Liver (tissue), 9 donors: Measurements from ENCODE around the gene PDCD7. TPM values are rescaled to one million over a fixed set of nuclear protein-coding genes. Genes with fewer than 3 reads are reported as not detected.

Source experiments
- DNase-seq: peaks from one replicate; pipeline ENCODE4 v3.0.0-alpha.2; 2017; ENCODE audit warnings: low spot score
- H3K27ac ChIP-seq, 2 donors: one replicate each; pipeline ENCODE4 v1.7.0; 2013; ENCODE audit warnings: inconsistent platforms in 2 of 2, low read length in 2 of 2, control low read depth in 1 of 2, low read depth in 1 of 2, mild to moderate bottlenecking in 1 of 2
- H3K27me3 ChIP-seq, 4 donors: one replicate each; pipeline versions ENCODE4 v1.6.1 to v1.7.0; 2013; ENCODE audit warnings: low read length in 3 of 4, inconsistent platforms in 1 of 4, mild to moderate bottlenecking in 1 of 4, moderate library complexity in 1 of 4; ENCODE audit not compliant: control insufficient read depth in 4 of 4, insufficient read depth in 4 of 4
- H3K36me3 ChIP-seq, 4 donors: one replicate each; pipeline versions ENCODE4 v1.6.1 to v1.7.0; 2013; ENCODE audit warnings: low read length in 3 of 4, mild to moderate bottlenecking in 3 of 4, low read depth in 1 of 4, moderate library complexity in 1 of 4; ENCODE audit not compliant: control insufficient read depth in 4 of 4, insufficient read depth in 3 of 4
- H3K4me1 ChIP-seq, 4 donors: one replicate each; pipeline versions ENCODE4 v1.6.1 to v1.7.0; 2013; ENCODE audit warnings: low read length in 3 of 4, mild to moderate bottlenecking in 3 of 4, moderate library complexity in 1 of 4; ENCODE audit not compliant: control insufficient read depth in 4 of 4, insufficient read depth in 4 of 4
- H3K4me3 ChIP-seq, 3 donors: one replicate each; pipeline versions ENCODE4 v1.6.1 to v1.7.0; 2013; ENCODE audit warnings: low read length in 3 of 3, control low read depth in 1 of 3, low read depth in 1 of 3, mild to moderate bottlenecking in 1 of 3
- H3K9ac ChIP-seq, 2 donors: one replicate each; pipeline ENCODE4 v1.7.0; 2013; ENCODE audit warnings: low read length in 2 of 2, mild to moderate bottlenecking in 2 of 2, moderate library complexity in 2 of 2, control low read depth in 1 of 2, low read depth in 1 of 2
- H3K9me3 ChIP-seq, 4 donors: one replicate each; pipeline versions ENCODE4 v1.6.1 to v1.7.0; 2013; ENCODE audit warnings: low read length in 3 of 4; ENCODE audit not compliant: control insufficient read depth in 4 of 4
- ATF3 ChIP-seq: IDR thresholded peaks from 2 replicates; pipeline ENCODE4 v1.6.1; 2016; ENCODE audit warnings: antibody characterized with exemption
- CTCF ChIP-seq: fragments of 150-350 bp; IDR thresholded peaks from 2 replicates; pipeline ENCODE4 v1.5.1; 2017; ENCODE audit warnings: improper control_type of control experiment, low read depth, low read length; ENCODE audit not compliant: missing input control
- EGR1 ChIP-seq, 2 donors: IDR thresholded peaks; 2 replicates each; pipeline ENCODE4 v1.6.1; 2016 to 2018; ENCODE audit warnings: antibody characterized with exemption in 2 of 2, low read depth in 2 of 2
- FOXA1 ChIP-seq: IDR thresholded peaks from 2 replicates; pipeline ENCODE4 v1.6.1; 2016; ENCODE audit warnings: antibody characterized with exemption
- FOXA2 ChIP-seq: IDR thresholded peaks from 2 replicates; pipeline ENCODE4 v1.6.1; 2016; ENCODE audit warnings: antibody characterized with exemption
- GABPA ChIP-seq, 2 donors: IDR thresholded peaks in 1 of 2; conservative IDR thresholded peaks in 1 of 2; 2 replicates each; pipeline ENCODE4 v1.6.1; 2016; ENCODE audit warnings: antibody characterized with exemption in 2 of 2, mild to moderate bottlenecking in 1 of 2, moderate library complexity in 1 of 2
- HNF4A ChIP-seq, 2 donors: conservative IDR thresholded peaks; 2 replicates each; pipeline ENCODE4 v1.6.1; 2016; ENCODE audit warnings: antibody characterized with exemption in 2 of 2, mild to moderate bottlenecking in 2 of 2
- HNF4G ChIP-seq: IDR thresholded peaks from 2 replicates; pipeline ENCODE4 v1.6.1; 2016; ENCODE audit warnings: antibody characterized with exemption
- JUND ChIP-seq, 2 donors: IDR thresholded peaks; 2 replicates each; pipeline ENCODE4 v1.6.1; 2016; ENCODE audit warnings: antibody characterized with exemption in 2 of 2
- NR2F2 ChIP-seq: IDR thresholded peaks from 2 replicates; pipeline ENCODE4 v1.6.1; 2016; ENCODE audit warnings: antibody characterized with exemption
- RAD21 ChIP-seq, 2 donors: IDR thresholded peaks; 2 replicates each; pipeline ENCODE4 v1.6.1; 2016; ENCODE audit warnings: antibody characterized with exemption in 2 of 2, mild to moderate bottlenecking in 2 of 2
- RXRA ChIP-seq, 2 donors: IDR thresholded peaks; 2 replicates each; pipeline ENCODE4 v1.6.1; 2017 to 2018; ENCODE audit warnings: antibody characterized with exemption in 2 of 2, mild to moderate bottlenecking in 1 of 2
- SP1 ChIP-seq: IDR thresholded peaks from 2 replicates; pipeline ENCODE4 v1.6.1; 2018; ENCODE audit warnings: antibody characterized with exemption, mild to moderate bottlenecking
- YY1 ChIP-seq: IDR thresholded peaks from 2 replicates; pipeline ENCODE4 v1.6.1; 2016; ENCODE audit warnings: antibody characterized with exemption, mild to moderate bottlenecking
- ZBTB33 ChIP-seq: IDR thresholded peaks from 2 replicates; pipeline ENCODE4 v1.6.1; 2016; ENCODE audit warnings: antibody characterized with exemption
- WGBS: extraction: QIAGEN DNeasy Blood & Tissue Kit; methylation state at CpG from one replicate; pipeline ENCODE4 v1.1.7; 2013; 5-methylcytosine and 5-hydroxymethylcytosine counted together
- polyA plus RNA-seq, 2 donors: library from polyadenylated mRNA; stranded (reverse) in 1 of 2; unstranded in 1 of 2; fragments of 200-250 nt in 1 of 2; fragments of >200 nt in 1 of 2; fragmentation: Nextera tagmentation in 1 of 2; extraction: Ambion mirVana in 1 of 2; gene quantifications; one replicate each; pipeline versions ENCODE4 v1.2.1 to v1.2.3, GENCODE V29; 2013 to 2015
- total RNA-seq, 2 donors: library from RNA; depleted of rRNA; stranded (reverse); fragments of >200 nt; gene quantifications; one replicate each; pipeline ENCODE4 v1.2.3, GENCODE V29; 2014
- TF ChIP-seq, protein P1 (sequence below): IDR thresholded peaks from 2 replicates; pipeline ENCODE4 v1.6.1; 2016; ENCODE audit warnings: antibody characterized with exemption
- TF ChIP-seq, protein P2 (sequence below): IDR thresholded peaks from 2 replicates; pipeline ENCODE4 v1.6.1; 2016; ENCODE audit warnings: antibody characterized with exemption, mild to moderate bottlenecking
- donor health status: healthy.
- donor health status: healthy.
- donor health status: healthy.
- donor health status: healthy.
- donor health status: healthy.

The PDCD7 gene
- total and polyA plus RNA-seq, 4 donors: 3.0 to 9.5 (median 6.7) TPM

DNA sequence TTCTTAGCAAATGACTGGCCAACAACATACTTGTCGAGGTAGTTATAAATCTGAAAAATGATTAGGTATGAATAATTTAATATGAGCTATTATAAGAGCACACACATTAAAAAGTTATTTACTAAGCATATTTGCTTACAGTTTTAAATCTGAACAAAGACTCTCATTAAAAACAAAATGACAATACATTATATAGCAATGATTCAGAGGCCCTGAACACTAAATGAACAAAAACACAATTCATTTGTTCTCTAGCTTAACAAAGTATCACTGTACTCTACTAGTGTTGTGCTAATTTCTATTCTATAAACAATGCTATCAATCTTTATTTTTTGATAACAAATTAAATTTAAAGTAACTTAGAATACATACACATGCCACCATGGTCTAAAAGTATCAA, 30.5 kb upstream of the PDCD7 start:
- WGBS: 86% methylated on average over 1 of the region's 1 CpG
- Histone ChIP-seq H3K36me3 (peaks cover 4 to 29% (median 22%) of the 10 kb centered on the region in 4 donors), H3K4me3 (no peak overlapping the region)

GRCh38 chr15:65163041-65163440, 29.4 kb upstream of the PDCD7 start:
- Histone ChIP-seq H3K36me3 (peaks cover 4 to 36% (median 28%) of the 10 kb centered on the region in 4 donors), H3K27me3 (no peaks in the 10 kb centered on the region), H3K4me3 (no peak overlapping the region), H3K4me1 (peaks cover 3 to 12% (median 11%) of the 10 kb centered on the region in 4 donors), H3K9ac (no peak overlapping the region), H3K9me3 (no peaks in the 10 kb centered on the region), H3K27ac (no peak overlapping the region)
- 93% methylated on average over 4 of the region's 4 CpGs for WGBS
- no peak for DNase-seq
- TF ChIP-seq SP1 (no peak), RAD21 (IDR thresholded peaks at IDR 0.05) (no peak), GABPA (IDR thresholded peaks at IDR 0.05 in 1 of 2, conservative IDR thresholded peaks at IDR 0.05 in 1 of 2) (no peak), NR2F2 (no peak)
- TF ChIP-seq, protein P1, sequence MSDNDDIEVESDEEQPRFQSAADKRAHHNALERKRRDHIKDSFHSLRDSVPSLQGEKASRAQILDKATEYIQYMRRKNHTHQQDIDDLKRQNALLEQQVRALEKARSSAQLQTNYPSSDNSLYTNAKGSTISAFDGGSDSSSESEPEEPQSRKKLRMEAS: no peak

More for the DNA sequence above, 30.5 kb upstream of the PDCD7 start:
- peaks cover 3 to 12% (median 11%) of the 10 kb centered on the region in 4 donors for H3K4me1 ChIP-seq
- no peaks in the 10 kb centered on the region for H3K9me3 ChIP-seq
- H3K27ac ChIP-seq: no peak overlapping the region
- no peak overlapping the region for H3K9ac ChIP-seq
- no peak for DNase-seq
- H3K27me3 ChIP-seq: no peaks in the 10 kb centered on the region
- TF ChIP-seq, protein P2, sequence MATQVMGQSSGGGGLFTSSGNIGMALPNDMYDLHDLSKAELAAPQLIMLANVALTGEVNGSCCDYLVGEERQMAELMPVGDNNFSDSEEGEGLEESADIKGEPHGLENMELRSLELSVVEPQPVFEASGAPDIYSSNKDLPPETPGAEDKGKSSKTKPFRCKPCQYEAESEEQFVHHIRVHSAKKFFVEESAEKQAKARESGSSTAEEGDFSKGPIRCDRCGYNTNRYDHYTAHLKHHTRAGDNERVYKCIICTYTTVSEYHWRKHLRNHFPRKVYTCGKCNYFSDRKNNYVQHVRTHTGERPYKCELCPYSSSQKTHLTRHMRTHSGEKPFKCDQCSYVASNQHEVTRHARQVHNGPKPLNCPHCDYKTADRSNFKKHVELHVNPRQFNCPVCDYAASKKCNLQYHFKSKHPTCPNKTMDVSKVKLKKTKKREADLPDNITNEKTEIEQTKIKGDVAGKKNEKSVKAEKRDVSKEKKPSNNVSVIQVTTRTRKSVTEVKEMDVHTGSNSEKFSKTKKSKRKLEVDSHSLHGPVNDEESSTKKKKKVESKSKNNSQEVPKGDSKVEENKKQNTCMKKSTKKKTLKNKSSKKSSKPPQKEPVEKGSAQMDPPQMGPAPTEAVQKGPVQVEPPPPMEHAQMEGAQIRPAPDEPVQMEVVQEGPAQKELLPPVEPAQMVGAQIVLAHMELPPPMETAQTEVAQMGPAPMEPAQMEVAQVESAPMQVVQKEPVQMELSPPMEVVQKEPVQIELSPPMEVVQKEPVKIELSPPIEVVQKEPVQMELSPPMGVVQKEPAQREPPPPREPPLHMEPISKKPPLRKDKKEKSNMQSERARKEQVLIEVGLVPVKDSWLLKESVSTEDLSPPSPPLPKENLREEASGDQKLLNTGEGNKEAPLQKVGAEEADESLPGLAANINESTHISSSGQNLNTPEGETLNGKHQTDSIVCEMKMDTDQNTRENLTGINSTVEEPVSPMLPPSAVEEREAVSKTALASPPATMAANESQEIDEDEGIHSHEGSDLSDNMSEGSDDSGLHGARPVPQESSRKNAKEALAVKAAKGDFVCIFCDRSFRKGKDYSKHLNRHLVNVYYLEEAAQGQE: no peak
- TF ChIP-seq JUND (IDR thresholded peaks at IDR 0.05) (no peak), RXRA (IDR thresholded peaks at IDR 0.05) (no peak), SP1 (no peak), RAD21 (IDR thresholded peaks at IDR 0.05) (no peak)

GRCh38 chr15:65156692-65157091, 23.1 kb upstream of the PDCD7 start:
- Histone ChIP-seq H3K9ac (no peak overlapping the region), H3K36me3 (peaks cover 15 to 58% (median 52%) of the 10 kb centered on the region in 4 donors)
- TF ChIP-seq GABPA (IDR thresholded peaks at IDR 0.05 in 1 of 2, conservative IDR thresholded peaks at IDR 0.05 in 1 of 2): no peak
- TF ChIP-seq HNF4A (conservative IDR thresholded peaks at IDR 0.05): no peak
- no peak for TF ChIP-seq YY1
- no peak for TF ChIP-seq CTCF
- no peak for TF ChIP-seq EGR1 (IDR thresholded peaks at IDR 0.05; ENCODE audit: low read depth in 2 of 2)
- no peak for TF ChIP-seq RXRA (IDR thresholded peaks at IDR 0.05)
- TF ChIP-seq, protein P2: no peak
- TF ChIP-seq JUND (IDR thresholded peaks at IDR 0.05): no peak
- no peak for TF ChIP-seq ZBTB33
- no peak for TF ChIP-seq FOXA1
- TF ChIP-seq FOXA2: no peak
- TF ChIP-seq HNF4G: no peak
- TF ChIP-seq ATF3: no peak
- TF ChIP-seq NR2F2: no peak

More at GRCh38 chr15:65156692-65157091, 23.1 kb upstream of the PDCD7 start:
- H3K4me1 ChIP-seq: peaks cover 0 to 13% (median 8%) of the 10 kb centered on the region in 4 donors
- 83% methylated on average over 5 of the region's 5 CpGs for WGBS
- no peaks in the 10 kb centered on the region for H3K27me3 ChIP-seq
- no peak overlapping the region for H3K27ac ChIP-seq
- no peak for DNase-seq
- no peak overlapping the region for H3K4me3 ChIP-seq
- no peaks in the 10 kb centered on the region for H3K9me3 ChIP-seq
